Suprapubic skin (tissue), 3 donors: ENCODE data around the gene CDH13.

Experiments
- EP300 ChIP-seq: sonication (generic); formaldehyde crosslinking; IDR thresholded peaks from one replicate; pipeline ENCODE4 v1.6.1; 2017; ENCODE audit warnings: antibody characterized with exemption
- POLR2A ChIP-seq, 2 donors: fragments of 450-650 bp; IDR thresholded peaks; one replicate each; pipeline ENCODE4 v1.6.1; 2017; ENCODE audit warnings: antibody characterized with exemption in 2 of 2, mild to moderate bottlenecking in 2 of 2, moderate library complexity in 2 of 2
- TF ChIP-seq, protein P1 (sequence below), 2 donors: fragments of 200-600 bp in 1 of 2; fragments of 450-650 bp in 1 of 2; sonication (generic) in 1 of 2; IDR thresholded peaks; one replicate each; pipeline ENCODE4 v1.5.1; 2016 to 2019; ENCODE audit warnings: antibody characterized with exemption in 2 of 2, mild to moderate bottlenecking in 1 of 2, moderate library complexity in 1 of 2

DNA sequence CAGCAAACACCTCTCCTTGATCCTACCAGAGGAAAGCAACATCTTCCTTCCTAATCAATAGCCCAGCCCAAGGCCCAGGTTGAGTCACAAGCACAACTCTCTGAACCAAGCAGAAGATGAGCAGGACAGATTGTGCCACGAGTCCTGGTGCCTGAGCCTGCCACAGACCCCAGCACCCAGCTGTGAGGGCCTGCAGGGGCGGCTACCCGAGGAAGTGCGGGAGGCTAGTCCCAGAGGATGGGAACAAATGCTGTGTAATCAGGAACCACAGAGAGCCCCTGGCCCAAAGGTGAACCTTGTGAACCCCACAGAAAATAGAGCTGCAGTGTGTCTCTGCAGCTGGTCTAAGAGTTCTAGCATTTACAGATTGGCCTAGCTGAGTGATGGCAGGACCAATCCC, 1054.2 kb downstream of the CDH13 start:
- TF ChIP-seq, protein P1, sequence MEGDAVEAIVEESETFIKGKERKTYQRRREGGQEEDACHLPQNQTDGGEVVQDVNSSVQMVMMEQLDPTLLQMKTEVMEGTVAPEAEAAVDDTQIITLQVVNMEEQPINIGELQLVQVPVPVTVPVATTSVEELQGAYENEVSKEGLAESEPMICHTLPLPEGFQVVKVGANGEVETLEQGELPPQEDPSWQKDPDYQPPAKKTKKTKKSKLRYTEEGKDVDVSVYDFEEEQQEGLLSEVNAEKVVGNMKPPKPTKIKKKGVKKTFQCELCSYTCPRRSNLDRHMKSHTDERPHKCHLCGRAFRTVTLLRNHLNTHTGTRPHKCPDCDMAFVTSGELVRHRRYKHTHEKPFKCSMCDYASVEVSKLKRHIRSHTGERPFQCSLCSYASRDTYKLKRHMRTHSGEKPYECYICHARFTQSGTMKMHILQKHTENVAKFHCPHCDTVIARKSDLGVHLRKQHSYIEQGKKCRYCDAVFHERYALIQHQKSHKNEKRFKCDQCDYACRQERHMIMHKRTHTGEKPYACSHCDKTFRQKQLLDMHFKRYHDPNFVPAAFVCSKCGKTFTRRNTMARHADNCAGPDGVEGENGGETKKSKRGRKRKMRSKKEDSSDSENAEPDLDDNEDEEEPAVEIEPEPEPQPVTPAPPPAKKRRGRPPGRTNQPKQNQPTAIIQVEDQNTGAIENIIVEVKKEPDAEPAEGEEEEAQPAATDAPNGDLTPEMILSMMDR (IDR thresholded peaks at IDR 0.05) = no peak
- TF ChIP-seq EP300 (no peak), POLR2A (IDR thresholded peaks at IDR 0.05) (no peak)
